ENCODE data around the gene GALNT15.

GRCh38 chr3:16219777-16220176 lies 45.3 kb downstream of the GALNT15 start:
- TF ChIP-seq REST (IDR thresholded peaks at IDR 0.05; ENCODE audit: low read depth) (no peak), CEBPB (IDR thresholded peaks at IDR 0.05) (no peak), TAF1 (IDR thresholded peaks at IDR 0.05; ENCODE audit: low read depth) (no peak), TCF12 (IDR thresholded peaks at IDR 0.05; ENCODE audit: low read depth) (no peak), RAD21 (IDR thresholded peaks at IDR 0.05; ENCODE audit: low read depth) (no peak), EP300 (IDR thresholded peaks at IDR 0.05; ENCODE audit: borderline replicate concordance) (no peak), USF1 (IDR thresholded peaks at IDR 0.05) (no peak), EGR1 (IDR thresholded peaks at IDR 0.05) (no peak), FOXM1 (IDR thresholded peaks at IDR 0.05; ENCODE audit: borderline replicate concordance, low read depth) (no peak), TEAD4 (IDR thresholded peaks at IDR 0.05) (no peak), MAX (IDR thresholded peaks at IDR 0.05) (no peak), CREB1 (IDR thresholded peaks at IDR 0.05; ENCODE audit: low read depth) (no peak), YY1 (IDR thresholded peaks at IDR 0.05; ENCODE audit: low read depth) (no peak), NFIC (IDR thresholded peaks at IDR 0.05) (no peak)

Data from Ishikawa (cell line).